ENCODE measurements around the gene MS4A4E. TPM values are rescaled to one million over a fixed set of nuclear protein-coding genes. Genes with fewer than 3 reads are reported as not detected.
"Not testable (repeated sequence)": the region's sequence is repeated elsewhere in the genome, so short reads cannot be mapped to it uniquely, and the experiment has no call there.

The MS4A4E gene
- total RNA-seq (0.90 TPM), polyA plus RNA-seq (0.84 TPM)

GRCh38 chr11:60242740-60243239 is at the start of gene MS4A4E:
Gene MS4A4E (minus strand): TSS chr11:60243137. CDS start chr11:60230055, 13,082 bp downstream.
- 85% methylated on average over 5 of the region's 5 CpGs for WGBS
- H3K4me3 ChIP-seq (ENCODE audit: low read depth, low read length): no peak within 1 kb of the TSS

GRCh38 chr11:60292145-60292544 is 49.2 kb upstream of the MS4A4E start:
- Histone ChIP-seq H3K27ac (ENCODE audit: low read depth) (no peak overlapping the region), H3K4me1 (ENCODE audit: insufficient read depth) (no peaks in the 10 kb centered on the region), H3K36me3 (ENCODE audit: insufficient read depth) (no peaks in the 10 kb centered on the region), H3K4me3 (ENCODE audit: low read depth, low read length) (no peak overlapping the region)
- DNase-seq (ENCODE audit: extremely low spot score): no peak
- 83% methylated on average over 2 of the region's 2 CpGs for WGBS

More at GRCh38 chr11:60242740-60243239, at the start of gene MS4A4E:
- Histone ChIP-seq H3K4me1 (ENCODE audit: insufficient read depth) (no peaks in the 10 kb centered on the region), H3K27ac (ENCODE audit: low read depth) (no peak within 1 kb of the TSS), H3K36me3 (ENCODE audit: insufficient read depth) (no peaks in the 10 kb centered on the region)
- no peak for DNase-seq (ENCODE audit: extremely low spot score)

GRCh38 chr11:60288531-60288930 is 45.6 kb upstream of the MS4A4E start:
- 96% methylated on average over 1 of the region's 1 CpG for WGBS
- H3K4me3 ChIP-seq (ENCODE audit: low read depth, low read length): no peak overlapping the region
- H3K36me3 ChIP-seq (ENCODE audit: insufficient read depth): no peaks in the 10 kb centered on the region
- no peak for DNase-seq (ENCODE audit: extremely low spot score)
- no peak overlapping the region for H3K27ac ChIP-seq (ENCODE audit: low read depth)
- H3K4me1 ChIP-seq (ENCODE audit: insufficient read depth): no peaks in the 10 kb centered on the region

- DNase-seq (ENCODE audit: extremely low spot score); H3K4me1 ChIP-seq (ENCODE audit: insufficient read depth); H3K4me3 ChIP-seq (ENCODE audit: low read depth, low read length); H3K27ac ChIP-seq (ENCODE audit: low read depth); H3K36me3 ChIP-seq (ENCODE audit: insufficient read depth): not testable (repeated sequence)
- 29% methylated on average over 7 of the region's 7 CpGs for WGBS
These were observed 42.6 kb upstream of the MS4A4E start for GRCh38 chr11:60285411-60286126.

GRCh38 chr11:60282286-60282685 is 39.3 kb upstream of the MS4A4E start:
- DNase-seq (ENCODE audit: extremely low spot score): no peak
- Histone ChIP-seq H3K4me1 (ENCODE audit: insufficient read depth) (no peaks in the 10 kb centered on the region), H3K27ac (ENCODE audit: low read depth) (no peak overlapping the region), H3K4me3 (ENCODE audit: low read depth, low read length) (no peak overlapping the region), H3K36me3 (ENCODE audit: insufficient read depth) (no peaks in the 10 kb centered on the region)
- WGBS: 71% methylated on average over 2 of the region's 2 CpGs

- Histone ChIP-seq H3K4me1 (ENCODE audit: insufficient read depth) (no peaks in the 10 kb centered on the region), H3K27ac (ENCODE audit: low read depth) (no peak overlapping the region), H3K4me3 (ENCODE audit: low read depth, low read length) (no peak overlapping the region), H3K36me3 (ENCODE audit: insufficient read depth) (no peaks in the 10 kb centered on the region)
- WGBS: 53% methylated on average over 2 of the region's 2 CpGs
- no peak for DNase-seq (ENCODE audit: extremely low spot score)
These were observed 38.5 kb upstream of the MS4A4E start for GRCh38 chr11:60281485-60281884.

GRCh38 chr11:60280412-60280811 is 37.5 kb upstream of the MS4A4E start, which contains the start of gene MS4A4A:
Gene MS4A4A (plus strand): TSS chr11:60280666. CDS start chr11:60280676, 10 bp downstream.
- DNase-seq (ENCODE audit: extremely low spot score): no peak
- Histone ChIP-seq H3K4me1 (ENCODE audit: insufficient read depth) (no peaks in the 10 kb centered on the region), H3K36me3 (ENCODE audit: insufficient read depth) (no peaks in the 10 kb centered on the region), H3K4me3 (ENCODE audit: low read depth, low read length) (no peak within 1 kb of the TSS), H3K27ac (ENCODE audit: low read depth) (no peak within 1 kb of the TSS)
- WGBS: 80% methylated on average over 3 of the region's 3 CpGs

GRCh38 chr11:60274416-60274815 is 31.5 kb upstream of the MS4A4E start:
- no peak for DNase-seq (ENCODE audit: extremely low spot score)
- H3K4me3 ChIP-seq (ENCODE audit: low read depth, low read length): no peak overlapping the region
- no peak overlapping the region for H3K27ac ChIP-seq (ENCODE audit: low read depth)
- H3K4me1 ChIP-seq (ENCODE audit: insufficient read depth): no peaks in the 10 kb centered on the region
- no peaks in the 10 kb centered on the region for H3K36me3 ChIP-seq (ENCODE audit: insufficient read depth)

- Histone ChIP-seq H3K36me3 (ENCODE audit: insufficient read depth) (no peaks in the 10 kb centered on the region), H3K27ac (ENCODE audit: low read depth) (no peak overlapping the region), H3K4me1 (ENCODE audit: insufficient read depth) (no peaks in the 10 kb centered on the region), H3K4me3 (ENCODE audit: low read depth, low read length) (no peak overlapping the region)
- DNase-seq (ENCODE audit: extremely low spot score): no peak
- WGBS: 25% methylated on average over 4 of the region's 4 CpGs
These were observed 22.7 kb upstream of the MS4A4E start for GRCh38 chr11:60265373-60266214.

- no peak overlapping the region for H3K4me3 ChIP-seq (ENCODE audit: low read depth, low read length)
- no peak for DNase-seq (ENCODE audit: extremely low spot score)
- H3K27ac ChIP-seq (ENCODE audit: low read depth): no peak overlapping the region
- no peaks in the 10 kb centered on the region for H3K4me1 ChIP-seq (ENCODE audit: insufficient read depth)
- H3K36me3 ChIP-seq (ENCODE audit: insufficient read depth): no peaks in the 10 kb centered on the region
- WGBS: 63% methylated on average over 5 of the region's 5 CpGs
These were observed 21.7 kb upstream of the MS4A4E start for GRCh38 chr11:60264644-60265043.

- H3K27ac ChIP-seq (ENCODE audit: low read depth): no peak overlapping the region
- no peaks in the 10 kb centered on the region for H3K4me1 ChIP-seq (ENCODE audit: insufficient read depth)
- DNase-seq (ENCODE audit: extremely low spot score): no peak
- WGBS: 80% methylated on average over 4 of the region's 4 CpGs
- H3K36me3 ChIP-seq (ENCODE audit: insufficient read depth): no peaks in the 10 kb centered on the region
- H3K4me3 ChIP-seq (ENCODE audit: low read depth, low read length): no peak overlapping the region
These were observed 20.5 kb upstream of the MS4A4E start for GRCh38 chr11:60263402-60263801.

GRCh38 chr11:60261014-60261413 is 18.1 kb upstream of the MS4A4E start:
- no peak overlapping the region for H3K27ac ChIP-seq (ENCODE audit: low read depth)
- WGBS: 69% methylated on average over 4 of the region's 4 CpGs
- no peak overlapping the region for H3K4me3 ChIP-seq (ENCODE audit: low read depth, low read length)
- H3K4me1 ChIP-seq (ENCODE audit: insufficient read depth): no peaks in the 10 kb centered on the region
- DNase-seq (ENCODE audit: extremely low spot score): no peak
- H3K36me3 ChIP-seq (ENCODE audit: insufficient read depth): no peaks in the 10 kb centered on the region

- DNase-seq (ENCODE audit: extremely low spot score): no peak
- Histone ChIP-seq H3K4me1 (ENCODE audit: insufficient read depth) (no peaks in the 10 kb centered on the region), H3K36me3 (ENCODE audit: insufficient read depth) (no peaks in the 10 kb centered on the region), H3K4me3 (ENCODE audit: low read depth, low read length) (no peak overlapping the region), H3K27ac (ENCODE audit: low read depth) (no peak overlapping the region)
- WGBS: 84% methylated on average over 4 of the region's 4 CpGs
These were observed 15.2 kb upstream of the MS4A4E start for GRCh38 chr11:60257956-60258722.
